Measurements from ENCODE around the gene DEPDC5. TPM values are rescaled to one million over a fixed set of nuclear protein-coding genes. Genes with fewer than 3 reads are reported as not detected.
"Not testable (repeated sequence)": the region's sequence is repeated elsewhere in the genome, so short reads cannot be mapped to it uniquely, and the experiment has no call there.

DEPDC5 gene
- 19.3 and 40.2 TPM in 2 replicates for total RNA-seq (2014; rRNA removed; shearing (Covaris generic); ENCODE audit: low replicate concordance)

GRCh38 chr22:31753634-31754501 is at the start of gene DEPDC5:
DEPDC5 (plus strand) TSS chr22:31754019; CDS start chr22:31754922, 903 bp downstream.
- Histone ChIP-seq H3K27me3 (ENCODE audit: low read length) (no peaks in the 10 kb centered on the region), H3K9me3 (ENCODE audit: low read length) (no peaks in the 10 kb centered on the region)

DNA sequence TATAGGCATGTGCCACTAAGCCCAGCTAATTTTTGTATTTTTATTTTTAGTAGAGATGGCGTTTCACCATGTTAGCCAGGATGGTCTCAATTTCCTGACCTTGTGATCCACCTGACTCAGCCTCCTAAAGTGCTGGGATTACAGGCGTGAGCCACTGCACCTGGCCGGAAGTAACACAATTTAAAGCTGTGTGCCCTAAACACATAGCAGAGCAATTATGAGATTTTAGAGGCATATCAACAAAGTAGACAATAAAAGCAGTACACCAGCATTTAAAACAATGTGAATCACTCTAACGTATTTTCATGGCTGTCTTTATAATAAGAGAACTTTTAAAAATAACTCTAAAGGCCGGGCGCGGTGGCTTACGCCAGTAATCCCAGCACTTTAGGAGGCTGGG is 46.3 kb upstream of the DEPDC5 start:
- Histone ChIP-seq H2AFZ (ENCODE audit: low read length) (no peak overlapping the region), H3K36me3 (ENCODE audit: insufficient read depth, low read length) (peaks cover 29% of the 10 kb centered on the region; the same call in 1 of the 2 replicates), H3K27me3 (ENCODE audit: low read length) (no peaks in the 10 kb centered on the region), H3K4me3 (ENCODE audit: low read length) (no peak overlapping the region), H3K4me2 (ENCODE audit: low read depth, low read length, poor library complexity, severe bottlenecking) (no peak overlapping the region), H3K9ac (ENCODE audit: low read length) (no peak overlapping the region), H3K9me2 (replicated peaks; ENCODE audit: insufficient read depth, low read length) (no peaks in the 10 kb centered on the region), H3K9me3 (ENCODE audit: low read length) (no peaks in the 10 kb centered on the region), H4K20me1 (ENCODE audit: insufficient read depth, low read depth, low read length) (no peaks in the 10 kb centered on the region), H3K79me2 (ENCODE audit: low read length) (peaks cover 17% of the 10 kb centered on the region), H3K27ac (ENCODE audit: low read length) (no peak overlapping the region), H3K4me1 (ENCODE audit: low read length) (no peaks in the 10 kb centered on the region)
- no peak for DNase-seq

More at GRCh38 chr22:31753634-31754501, at the start of gene DEPDC5:
- H3K9ac ChIP-seq (ENCODE audit: low read length) = peak within 1 kb of the TSS; percentile 90
- H3K4me2 ChIP-seq (ENCODE audit: low read depth, low read length, poor library complexity, severe bottlenecking) = peak within 1 kb of the TSS; percentile 92
- peak; percentile 98 for DNase-seq
- no peaks in the 10 kb centered on the region for H3K9me2 ChIP-seq (replicated peaks; ENCODE audit: insufficient read depth, low read length)
- no peaks in the 10 kb centered on the region for H4K20me1 ChIP-seq (ENCODE audit: insufficient read depth, low read depth, low read length)
- peaks cover 45% of the 10 kb centered on the region for H3K79me2 ChIP-seq (ENCODE audit: low read length)
- peak within 1 kb of the TSS; percentile 65; the same call in 1 of the 2 replicates for H2AFZ ChIP-seq (ENCODE audit: low read length)
- peaks cover 39% of the 10 kb centered on the region for H3K4me1 ChIP-seq (ENCODE audit: low read length)
- H3K36me3 ChIP-seq (ENCODE audit: insufficient read depth, low read length) = peaks cover 13% of the 10 kb centered on the region
- peak within 1 kb of the TSS; percentile 92 for H3K4me3 ChIP-seq (ENCODE audit: low read length)
- H3K27ac ChIP-seq (ENCODE audit: low read length) = peak within 1 kb of the TSS; percentile 87

DNA sequence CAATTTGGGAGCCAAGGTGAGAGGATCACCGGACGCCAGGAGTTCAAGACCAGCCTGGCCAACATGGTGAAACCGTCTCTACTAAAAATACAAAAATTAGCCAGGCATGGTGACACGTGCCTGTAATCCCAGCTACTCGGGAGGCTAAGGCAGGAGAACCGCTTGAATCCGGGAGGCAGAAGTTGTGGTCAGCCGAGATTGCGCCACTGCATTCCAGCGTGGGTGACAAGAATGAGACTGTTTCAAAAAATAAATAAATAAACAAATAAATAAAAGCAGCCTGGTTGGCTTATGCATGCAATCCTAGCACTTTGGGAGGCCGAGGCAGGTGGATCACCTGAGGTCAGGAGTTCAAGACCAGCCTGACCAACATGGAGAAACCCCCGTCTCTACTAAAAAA is 42.6 kb upstream of the DEPDC5 start:
- H3K9me2 ChIP-seq (replicated peaks; ENCODE audit: insufficient read depth, low read length); H2AFZ ChIP-seq (ENCODE audit: low read length); H3K27ac ChIP-seq (ENCODE audit: low read length); H3K9ac ChIP-seq (ENCODE audit: low read length); H3K4me1 ChIP-seq (ENCODE audit: low read length); H3K4me2 ChIP-seq (ENCODE audit: low read depth, low read length, poor library complexity, severe bottlenecking); H3K27me3 ChIP-seq (ENCODE audit: low read length); DNase-seq; H4K20me1 ChIP-seq (ENCODE audit: insufficient read depth, low read depth, low read length); H3K4me3 ChIP-seq (ENCODE audit: low read length); H3K9me3 ChIP-seq (ENCODE audit: low read length): not testable (repeated sequence)
- H3K79me2 ChIP-seq (ENCODE audit: low read length) = peaks cover 35% of the 10 kb centered on the region
- H3K36me3 ChIP-seq (ENCODE audit: insufficient read depth, low read length) = peaks cover 37% of the 10 kb centered on the region; the same call in 1 of the 2 replicates

DNA sequence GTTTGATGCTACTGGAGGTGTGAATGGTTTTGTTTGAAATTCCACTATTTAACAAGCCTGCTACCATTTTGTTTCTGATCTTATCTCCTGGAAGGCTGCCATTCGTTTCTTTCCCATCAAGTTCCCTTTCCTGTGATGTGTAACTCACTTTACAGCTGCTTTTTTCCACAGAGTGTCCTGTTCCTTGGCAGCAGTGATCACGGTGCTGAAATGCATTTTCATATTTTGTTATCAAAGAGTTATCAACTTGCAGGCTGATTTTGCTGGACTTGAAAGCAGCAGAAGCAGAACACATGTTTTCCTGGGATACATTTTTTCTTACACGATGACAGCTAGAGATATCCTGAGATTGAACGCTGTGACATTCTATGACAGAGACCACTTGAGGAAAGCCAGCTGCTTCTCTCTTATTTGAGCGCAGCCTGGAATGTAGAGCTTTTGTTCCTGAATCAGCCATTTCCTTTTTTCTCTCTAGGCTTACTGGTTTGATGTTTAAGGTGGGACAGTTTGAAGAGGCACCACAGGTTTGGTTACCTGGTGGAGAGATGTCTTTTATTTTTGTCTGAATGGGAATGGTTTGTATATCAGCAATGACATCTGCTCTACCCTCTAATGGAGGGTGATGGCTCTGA is 38.6 kb upstream of the DEPDC5 start:
- H3K9me2 ChIP-seq (replicated peaks; ENCODE audit: insufficient read depth, low read length) = no peaks in the 10 kb centered on the region
- H3K4me3 ChIP-seq (ENCODE audit: low read length) = no peak overlapping the region
- H3K36me3 ChIP-seq (ENCODE audit: insufficient read depth, low read length) = peaks cover 46% of the 10 kb centered on the region; the same call in 1 of the 2 replicates
- H3K4me2 ChIP-seq (ENCODE audit: low read depth, low read length, poor library complexity, severe bottlenecking) = no peak overlapping the region
- DNase-seq = no peak
- H4K20me1 ChIP-seq (ENCODE audit: insufficient read depth, low read depth, low read length) = no peaks in the 10 kb centered on the region
- no peaks in the 10 kb centered on the region for H3K9me3 ChIP-seq (ENCODE audit: low read length)
- no peak overlapping the region for H3K27ac ChIP-seq (ENCODE audit: low read length)
- H3K27me3 ChIP-seq (ENCODE audit: low read length) = no peaks in the 10 kb centered on the region
- no peak overlapping the region for H2AFZ ChIP-seq (ENCODE audit: low read length)
- H3K79me2 ChIP-seq (ENCODE audit: low read length) = peaks cover 36% of the 10 kb centered on the region
- no peak overlapping the region for H3K9ac ChIP-seq (ENCODE audit: low read length)
- no peaks in the 10 kb centered on the region for H3K4me1 ChIP-seq (ENCODE audit: low read length)

GRCh38 chr22:31719850-31720471 is 33.9 kb upstream of the DEPDC5 start:
- no peaks in the 10 kb centered on the region for H3K27me3 ChIP-seq (ENCODE audit: low read length)
- no peak overlapping the region for H3K27ac ChIP-seq (ENCODE audit: low read length)
- H3K9me3 ChIP-seq (ENCODE audit: low read length) = no peaks in the 10 kb centered on the region
- no peak overlapping the region for H2AFZ ChIP-seq (ENCODE audit: low read length)
- DNase-seq = no peak
- H3K36me3 ChIP-seq (ENCODE audit: insufficient read depth, low read length) = peaks cover 31% of the 10 kb centered on the region; the same call in 1 of the 2 replicates
- no peaks in the 10 kb centered on the region for H3K4me1 ChIP-seq (ENCODE audit: low read length)
- H3K4me3 ChIP-seq (ENCODE audit: low read length) = no peak overlapping the region
- no peaks in the 10 kb centered on the region for H4K20me1 ChIP-seq (ENCODE audit: insufficient read depth, low read depth, low read length)
- peaks cover 40% of the 10 kb centered on the region for H3K79me2 ChIP-seq (ENCODE audit: low read length)
- H3K9me2 ChIP-seq (replicated peaks; ENCODE audit: insufficient read depth, low read length) = no peaks in the 10 kb centered on the region
- no peak overlapping the region for H3K9ac ChIP-seq (ENCODE audit: low read length)
- no peak overlapping the region for H3K4me2 ChIP-seq (ENCODE audit: low read depth, low read length, poor library complexity, severe bottlenecking)

DNA sequence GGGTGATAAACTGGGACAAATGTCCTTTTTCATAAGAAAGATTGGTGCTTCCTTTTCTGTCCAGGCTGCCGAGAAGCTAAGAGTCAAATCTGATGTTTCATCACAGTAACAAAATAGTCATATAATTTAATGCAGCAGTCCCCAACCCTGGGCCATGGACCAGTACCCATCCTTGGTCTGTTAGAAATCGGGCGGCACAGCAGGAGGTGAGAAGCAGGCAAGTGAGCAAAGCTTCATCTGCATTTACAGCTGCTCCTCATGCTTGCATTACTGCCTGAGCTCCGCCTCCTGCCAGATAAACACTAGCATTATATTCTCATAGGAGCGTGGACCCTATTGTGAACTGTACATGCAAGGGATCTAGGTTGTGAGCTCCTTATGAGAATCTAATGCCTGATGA is 30.1 kb upstream of the DEPDC5 start:
- H3K9me2 ChIP-seq (replicated peaks; ENCODE audit: insufficient read depth, low read length) = no peaks in the 10 kb centered on the region
- H3K4me2 ChIP-seq (ENCODE audit: low read depth, low read length, poor library complexity, severe bottlenecking) = no peak overlapping the region
- no peak overlapping the region for H2AFZ ChIP-seq (ENCODE audit: low read length)
- no peak overlapping the region for H3K27ac ChIP-seq (ENCODE audit: low read length)
- peaks cover 15% of the 10 kb centered on the region; the same call in 1 of the 2 replicates for H3K36me3 ChIP-seq (ENCODE audit: insufficient read depth, low read length)
- H3K4me3 ChIP-seq (ENCODE audit: low read length) = no peak overlapping the region
- H3K9ac ChIP-seq (ENCODE audit: low read length) = no peak overlapping the region
- DNase-seq = no peak
- peaks cover 49% of the 10 kb centered on the region for H3K79me2 ChIP-seq (ENCODE audit: low read length)
- no peaks in the 10 kb centered on the region for H3K9me3 ChIP-seq (ENCODE audit: low read length)
- H3K4me1 ChIP-seq (ENCODE audit: low read length) = no peaks in the 10 kb centered on the region
- H3K27me3 ChIP-seq (ENCODE audit: low read length) = no peaks in the 10 kb centered on the region
- H4K20me1 ChIP-seq (ENCODE audit: insufficient read depth, low read depth, low read length) = no peaks in the 10 kb centered on the region

GRCh38 chr22:31726692-31727091 is 27.1 kb upstream of the DEPDC5 start:
- Histone ChIP-seq H4K20me1 (ENCODE audit: insufficient read depth, low read depth, low read length) (no peaks in the 10 kb centered on the region), H3K9ac (ENCODE audit: low read length) (no peak overlapping the region), H2AFZ (ENCODE audit: low read length) (no peak overlapping the region), H3K4me1 (ENCODE audit: low read length) (no peaks in the 10 kb centered on the region), H3K27ac (ENCODE audit: low read length) (no peak overlapping the region), H3K4me3 (ENCODE audit: low read length) (no peak overlapping the region), H3K9me3 (ENCODE audit: low read length) (no peaks in the 10 kb centered on the region), H3K27me3 (ENCODE audit: low read length) (no peaks in the 10 kb centered on the region), H3K9me2 (replicated peaks; ENCODE audit: insufficient read depth, low read length) (no peaks in the 10 kb centered on the region), H3K36me3 (ENCODE audit: insufficient read depth, low read length) (peaks cover 10% of the 10 kb centered on the region; the same call in 1 of the 2 replicates), H3K4me2 (ENCODE audit: low read depth, low read length, poor library complexity, severe bottlenecking) (no peak overlapping the region), H3K79me2 (ENCODE audit: low read length) (peaks cover 57% of the 10 kb centered on the region)
- DNase-seq = peak; percentile 31

GRCh38 chr22:31728857-31729256 is 25.0 kb upstream of the DEPDC5 start:
- Histone ChIP-seq H3K36me3 (ENCODE audit: insufficient read depth, low read length) (peaks cover 10% of the 10 kb centered on the region; the same call in 1 of the 2 replicates), H2AFZ (ENCODE audit: low read length) (no peak overlapping the region), H3K9ac (ENCODE audit: low read length) (no peak overlapping the region), H3K27ac (ENCODE audit: low read length) (no peak overlapping the region), H3K27me3 (ENCODE audit: low read length) (no peaks in the 10 kb centered on the region), H3K9me2 (replicated peaks; ENCODE audit: insufficient read depth, low read length) (no peaks in the 10 kb centered on the region), H3K4me2 (ENCODE audit: low read depth, low read length, poor library complexity, severe bottlenecking) (no peak overlapping the region), H3K79me2 (ENCODE audit: low read length) (peaks cover 62% of the 10 kb centered on the region), H3K4me3 (ENCODE audit: low read length) (no peak overlapping the region), H4K20me1 (ENCODE audit: insufficient read depth, low read depth, low read length) (no peaks in the 10 kb centered on the region), H3K9me3 (ENCODE audit: low read length) (no peaks in the 10 kb centered on the region), H3K4me1 (ENCODE audit: low read length) (no peaks in the 10 kb centered on the region)
- no peak for DNase-seq
